Parathyroid adenoma (tissue), 2 donors: Measurements from ENCODE around the gene SBNO1.
"Not testable (repeated sequence)": the region's sequence is repeated elsewhere in the genome, so short reads cannot be mapped to it uniquely, and the experiment has no call there.

Source experiments
- H2AFZ ChIP-seq: fragments of 300-600 bp; sonication (generic); one replicate; pipeline ENCODE4 v1.7.0; 2017; ENCODE audit warnings: antibody characterized with exemption, mild to moderate bottlenecking
- H3K27ac ChIP-seq: fragments of 300-600 bp; sonication (generic); one replicate; pipeline ENCODE4 v1.7.0; 2017
- H3K27me3 ChIP-seq: fragments of 300-600 bp; sonication (generic); one replicate; pipeline ENCODE4 v1.7.0; 2017; ENCODE audit warnings: low read length; ENCODE audit not compliant: control insufficient read depth, insufficient read depth
- H3K36me3 ChIP-seq: fragments of 300-600 bp; sonication (generic); one replicate; pipeline ENCODE4 v1.7.0; 2017; ENCODE audit warnings: low read length; ENCODE audit not compliant: control insufficient read depth, insufficient read depth
- H3K4me1 ChIP-seq: fragments of 300-600 bp; sonication (generic); one replicate; pipeline ENCODE4 v1.7.0; 2017; ENCODE audit warnings: control low read depth
- H3K4me2 ChIP-seq: fragments of 300-600 bp; sonication (generic); one replicate; pipeline ENCODE4 v1.7.0; 2017; ENCODE audit warnings: low read length
- H3K4me3 ChIP-seq: fragments of 300-600 bp; sonication (generic); one replicate; pipeline ENCODE4 v1.7.0; 2017; ENCODE audit warnings: low read depth, low read length
- H3K79me2 ChIP-seq: fragments of 300-600 bp; sonication (generic); one replicate; pipeline ENCODE4 v1.7.0; 2017; ENCODE audit warnings: control low read depth
- H3K9ac ChIP-seq: fragments of 300-600 bp; sonication (generic); one replicate; pipeline ENCODE4 v1.7.0; 2017; ENCODE audit warnings: mild to moderate bottlenecking
- H3K9me3 ChIP-seq: fragments of 300-600 bp; sonication (generic); one replicate; pipeline ENCODE4 v1.7.0; 2017; ENCODE audit warnings: low read length; ENCODE audit not compliant: control insufficient read depth
- TF ChIP-seq, protein P1 (sequence below): fragments of 300-600 bp; sonication (generic); IDR thresholded peaks from one replicate; pipeline ENCODE4 v1.7.0; 2017; ENCODE audit warnings: antibody characterized with exemption, mild to moderate bottlenecking
- donor health status: primary hyperparathyroidism.

The SBNO1 gene

DNA sequence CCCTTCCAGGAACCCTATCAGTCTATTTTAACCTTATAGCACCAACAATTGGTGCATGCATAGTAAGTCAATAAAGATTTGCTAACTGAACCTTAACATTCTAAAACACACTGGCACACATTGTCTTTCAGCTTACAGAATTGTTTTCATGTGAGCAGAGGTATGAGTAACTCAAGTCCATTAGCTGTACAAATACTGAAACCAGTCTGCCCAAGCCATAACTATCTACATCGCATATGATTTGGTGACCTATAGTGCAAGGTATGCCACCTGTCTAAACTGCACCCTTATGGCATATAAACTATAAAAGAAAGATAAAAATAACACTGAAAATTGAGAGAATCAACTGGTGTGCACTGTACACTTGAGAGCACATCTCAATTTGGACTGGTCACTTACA, 34.8 kb downstream of the SBNO1 start:
- Histone ChIP-seq H3K4me2 (no peak overlapping the region), H3K9me3 (no peaks in the 10 kb centered on the region), H3K79me2 (peaks cover under 1% of the 10 kb centered on the region), H3K4me3 (no peak overlapping the region), H3K4me1 (no peaks in the 10 kb centered on the region), H2AFZ (no peak overlapping the region), H3K36me3 (no peaks in the 10 kb centered on the region), H3K27ac (no peak overlapping the region), H3K27me3 (no peaks in the 10 kb centered on the region), H3K9ac (no peak overlapping the region)
- TF ChIP-seq, protein P1, sequence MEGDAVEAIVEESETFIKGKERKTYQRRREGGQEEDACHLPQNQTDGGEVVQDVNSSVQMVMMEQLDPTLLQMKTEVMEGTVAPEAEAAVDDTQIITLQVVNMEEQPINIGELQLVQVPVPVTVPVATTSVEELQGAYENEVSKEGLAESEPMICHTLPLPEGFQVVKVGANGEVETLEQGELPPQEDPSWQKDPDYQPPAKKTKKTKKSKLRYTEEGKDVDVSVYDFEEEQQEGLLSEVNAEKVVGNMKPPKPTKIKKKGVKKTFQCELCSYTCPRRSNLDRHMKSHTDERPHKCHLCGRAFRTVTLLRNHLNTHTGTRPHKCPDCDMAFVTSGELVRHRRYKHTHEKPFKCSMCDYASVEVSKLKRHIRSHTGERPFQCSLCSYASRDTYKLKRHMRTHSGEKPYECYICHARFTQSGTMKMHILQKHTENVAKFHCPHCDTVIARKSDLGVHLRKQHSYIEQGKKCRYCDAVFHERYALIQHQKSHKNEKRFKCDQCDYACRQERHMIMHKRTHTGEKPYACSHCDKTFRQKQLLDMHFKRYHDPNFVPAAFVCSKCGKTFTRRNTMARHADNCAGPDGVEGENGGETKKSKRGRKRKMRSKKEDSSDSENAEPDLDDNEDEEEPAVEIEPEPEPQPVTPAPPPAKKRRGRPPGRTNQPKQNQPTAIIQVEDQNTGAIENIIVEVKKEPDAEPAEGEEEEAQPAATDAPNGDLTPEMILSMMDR = no peak

DNA sequence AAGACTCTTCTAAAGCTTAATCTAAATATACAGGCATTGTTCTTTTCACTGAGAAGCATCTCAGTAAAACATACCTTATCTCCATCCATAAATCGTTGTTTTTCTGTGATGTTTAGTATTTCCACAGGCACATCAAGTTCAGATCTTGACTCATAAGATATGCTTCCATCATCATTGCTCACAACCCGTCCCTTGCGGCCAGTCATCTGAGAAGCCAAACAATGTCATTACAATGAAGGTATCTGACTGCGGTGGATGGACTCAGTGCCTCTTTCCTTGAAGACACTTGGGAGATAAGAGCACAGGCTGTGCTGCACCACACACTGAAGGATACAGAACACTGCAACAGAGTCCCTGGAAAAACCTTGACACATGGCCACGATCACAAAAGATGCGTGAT, 44.8 kb downstream of the SBNO1 start:
- Histone ChIP-seq H3K9me3 (no peaks in the 10 kb centered on the region), H3K79me2 (peaks cover 2% of the 10 kb centered on the region), H2AFZ (no peak overlapping the region), H3K27me3 (no peaks in the 10 kb centered on the region), H3K4me2 (no peak overlapping the region), H3K4me3 (no peak overlapping the region), H3K36me3 (no peaks in the 10 kb centered on the region), H3K4me1 (no peaks in the 10 kb centered on the region), H3K9ac (no peak overlapping the region), H3K27ac (no peak overlapping the region)
- TF ChIP-seq, protein P1 = no peak

DNA sequence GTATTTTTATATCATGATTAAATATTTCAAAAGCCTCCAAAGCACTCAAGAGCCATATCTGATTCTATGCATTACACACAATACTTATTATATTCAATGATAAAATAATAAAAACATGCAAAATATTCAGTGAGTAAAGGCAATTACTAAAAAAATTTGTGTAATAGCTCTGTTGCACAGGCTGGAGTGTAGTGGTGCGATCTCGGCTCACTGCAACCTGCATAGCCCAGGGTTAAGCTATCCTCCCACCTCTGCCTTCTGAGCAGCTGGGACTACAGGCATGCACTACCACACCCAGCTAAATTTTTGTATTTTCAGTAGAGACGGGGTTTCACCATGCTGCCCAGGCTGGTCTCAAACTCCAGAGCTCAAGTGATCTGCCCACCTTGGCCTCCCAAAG, 45.4 kb downstream of the SBNO1 start:
- Histone ChIP-seq H3K36me3 (no peaks in the 10 kb centered on the region), H3K9ac (no peak overlapping the region), H2AFZ (no peak overlapping the region), H3K27me3 (no peaks in the 10 kb centered on the region), H3K79me2 (peaks cover 2% of the 10 kb centered on the region), H3K4me1 (no peaks in the 10 kb centered on the region), H3K9me3 (no peaks in the 10 kb centered on the region), H3K4me2 (no peak overlapping the region), H3K27ac (no peak overlapping the region), H3K4me3 (no peak overlapping the region)
- TF ChIP-seq, protein P1 = no peak

DNA sequence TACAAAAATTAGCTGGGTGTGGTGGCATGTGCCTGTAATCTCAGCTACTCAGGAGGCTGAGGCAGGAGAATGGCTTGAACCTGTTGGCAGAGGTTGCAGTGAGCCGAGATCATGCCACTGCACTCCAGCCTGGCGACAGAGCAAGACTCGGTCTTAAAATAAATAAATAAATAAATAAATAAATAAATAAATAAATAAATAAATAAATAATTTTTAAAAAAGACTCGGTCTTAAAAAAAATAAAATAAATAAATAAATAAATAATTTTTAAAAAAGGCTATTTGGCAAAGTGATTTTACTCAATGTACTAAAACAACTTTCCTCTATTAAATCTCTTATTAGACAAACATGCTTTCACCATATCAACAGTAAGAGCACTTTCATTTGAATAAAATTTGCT, 51.6 kb downstream of the SBNO1 start:
- H3K27me3 ChIP-seq, H2AFZ ChIP-seq, H3K79me2 ChIP-seq, H3K4me3 ChIP-seq, H3K36me3 ChIP-seq, H3K9ac ChIP-seq, H3K9me3 ChIP-seq, H3K4me2 ChIP-seq, H3K27ac ChIP-seq, H3K4me1 ChIP-seq: not testable (repeated sequence)

DNA sequence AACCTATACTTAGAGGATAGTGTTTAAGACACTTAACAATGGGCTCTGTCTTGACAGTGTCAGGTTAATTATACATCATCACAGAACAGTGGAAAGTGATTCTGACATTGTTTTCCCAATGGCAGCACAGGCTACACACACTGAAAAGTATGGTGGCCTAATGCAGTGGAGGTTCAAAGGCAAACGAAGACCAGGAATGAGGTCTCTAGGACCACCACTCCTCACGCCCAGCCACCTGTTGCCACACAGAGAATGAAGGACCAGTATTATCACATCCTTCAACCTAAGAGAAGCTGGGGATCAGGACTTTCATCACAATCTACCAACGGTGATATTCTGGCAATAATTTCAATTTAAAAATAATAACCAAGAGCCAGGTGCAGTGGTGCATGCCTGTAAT, 58.4 kb downstream of the SBNO1 start:
- Histone ChIP-seq H3K4me1 (peaks cover 10% of the 10 kb centered on the region), H3K36me3 (no peaks in the 10 kb centered on the region), H3K9me3 (no peaks in the 10 kb centered on the region), H3K4me2 (no peak overlapping the region), H3K27me3 (no peaks in the 10 kb centered on the region), H2AFZ (no peak overlapping the region), H3K4me3 (no peak overlapping the region), H3K27ac (no peak overlapping the region), H3K9ac (no peak overlapping the region), H3K79me2 (no peaks in the 10 kb centered on the region)
- TF ChIP-seq, protein P1 = no peak
